ENCODE results near the gene RAPGEF4.

GRCh38 chr2:172722481-172722880 lies 13.2 kb upstream of the RAPGEF4 start:
- TF ChIP-seq CTCF (conservative IDR thresholded peaks at IDR 0.05) (no peak), EZH2 (IDR thresholded peaks at IDR 0.05; ENCODE audit: low read depth) (no peak)
